H54 (cell line): ENCODE results near the gene PODN.

Experiments
- DNase-seq: peaks from one replicate; pipeline ENCODE4 v3.0.0; 2011; ENCODE audit warnings: low spot score, mixed read lengths; ENCODE audit not compliant: insufficient read length
- FAIRE-seq: peaks from 3 replicates; lab custom pipeline; 2011; peaks lifted over from hg19 to GRCh38; lab: Jason Lieb, UNC
- POLR2A ChIP-seq: IDR thresholded peaks from 2 replicates; pipeline ENCODE4 v1.6.1; 2011; ENCODE audit warnings: low read depth, mild to moderate bottlenecking, low read length

The PODN gene

GRCh38 chr1:53114090-53114489 lies 52.1 kb downstream of the PODN start:
- DNase-seq (no peak), FAIRE-seq (no peak)
- TF ChIP-seq POLR2A, result no peak

DNA sequence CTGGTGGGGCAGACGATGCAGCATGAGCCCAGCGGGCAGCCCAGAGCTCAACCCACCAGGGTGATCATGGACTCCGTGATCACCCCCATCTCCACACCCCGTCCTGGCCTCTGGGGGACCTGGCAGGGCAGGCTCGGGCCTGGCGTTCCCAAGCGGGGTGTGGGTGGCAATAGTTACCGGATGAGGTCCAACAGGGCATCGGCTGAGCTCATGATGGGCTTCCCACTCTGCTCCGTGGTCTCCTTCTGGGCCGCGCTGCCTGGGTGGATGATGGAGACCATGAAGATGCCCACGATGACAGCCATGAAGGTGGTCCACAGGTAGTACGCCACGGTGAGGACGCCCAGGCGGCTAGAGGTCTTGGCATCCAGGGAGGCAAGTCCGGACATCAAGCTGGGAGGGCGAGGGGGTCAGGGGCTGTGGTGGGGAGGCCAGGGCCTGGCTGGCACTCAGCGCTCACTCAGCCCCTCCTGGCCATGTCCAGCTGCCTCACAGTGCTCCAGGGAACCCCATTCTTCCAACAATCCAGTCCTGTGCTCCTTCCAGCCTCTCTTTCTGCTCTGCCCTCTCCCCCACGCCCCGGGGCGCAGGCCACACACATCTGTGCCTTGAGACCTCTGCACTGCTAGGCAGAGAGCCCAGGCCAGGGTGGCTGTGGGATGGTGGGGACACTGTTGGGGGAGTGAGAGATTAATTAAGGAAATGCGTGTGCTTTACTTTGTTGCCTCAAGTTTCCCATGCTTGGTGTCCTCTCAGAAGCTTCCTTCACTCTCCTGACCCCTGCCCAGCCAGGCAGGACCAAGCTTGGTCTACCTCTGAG lies 52.8 kb downstream of the PODN start:
- no peak for TF ChIP-seq POLR2A

GRCh38 chr1:53115403-53116306 lies 53.6 kb downstream of the PODN start:
- TF ChIP-seq POLR2A, result no peak
- no peak for FAIRE-seq
- DNase-seq, result no peak

More for the DNA sequence above, 52.8 kb downstream of the PODN start:
- DNase-seq (no peak), FAIRE-seq (no peak)

- no peak for TF ChIP-seq POLR2A
- DNase-seq (no peak), FAIRE-seq (no peak)
Measured at GRCh38 chr1:53116307-53116810, 54.3 kb downstream of the PODN start.

GRCh38 chr1:53116933-53117600 lies 55.1 kb downstream of the PODN start:
- FAIRE-seq, result no peak
- no peak for DNase-seq
- TF ChIP-seq POLR2A, result no peak

DNA sequence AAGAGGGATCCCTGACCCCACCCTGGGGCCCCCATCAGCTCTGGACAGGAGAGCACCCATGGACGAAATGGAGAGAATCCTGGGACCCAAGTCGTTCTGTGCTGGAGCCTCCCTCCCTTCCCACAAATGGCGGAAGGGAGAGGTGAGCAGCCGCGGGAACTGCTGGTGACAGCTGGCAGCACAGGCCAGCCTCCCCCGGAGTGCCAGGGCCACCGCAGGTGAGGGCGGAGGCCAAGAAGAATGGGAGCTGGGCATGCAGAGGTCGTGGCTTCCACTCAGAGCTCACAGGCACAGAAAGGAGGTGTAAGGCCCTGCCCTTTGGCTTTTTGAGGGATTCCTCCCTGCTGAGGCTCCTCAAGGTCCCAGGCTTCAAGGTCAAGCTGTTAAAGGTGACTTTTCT lies 55.8 kb downstream of the PODN start:
- TF ChIP-seq POLR2A, result no peak
- DNase-seq, result no peak
- FAIRE-seq, result no peak

DNA sequence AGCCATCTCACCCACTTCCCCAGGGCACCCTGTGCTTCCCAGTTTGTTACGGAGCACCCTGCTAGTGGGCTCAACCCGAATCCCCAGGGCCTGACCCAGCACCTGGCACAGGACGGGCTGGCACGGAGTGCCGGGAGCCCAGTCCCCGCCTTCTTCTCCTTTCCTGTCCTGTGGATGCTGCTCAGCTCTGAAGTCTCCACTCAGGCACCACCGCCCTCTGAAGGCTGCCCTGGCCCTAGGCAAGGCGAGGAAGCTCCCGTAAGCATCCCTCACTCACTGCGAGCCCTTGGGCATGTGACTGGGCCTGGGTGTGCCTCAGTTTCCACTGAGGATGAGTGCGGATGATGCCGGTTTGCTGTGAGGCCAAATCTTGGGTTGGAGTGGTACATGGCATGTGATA lies 58.6 kb downstream of the PODN start:
- FAIRE-seq, result no peak
- DNase-seq, result no peak
- no peak for TF ChIP-seq POLR2A

DNA sequence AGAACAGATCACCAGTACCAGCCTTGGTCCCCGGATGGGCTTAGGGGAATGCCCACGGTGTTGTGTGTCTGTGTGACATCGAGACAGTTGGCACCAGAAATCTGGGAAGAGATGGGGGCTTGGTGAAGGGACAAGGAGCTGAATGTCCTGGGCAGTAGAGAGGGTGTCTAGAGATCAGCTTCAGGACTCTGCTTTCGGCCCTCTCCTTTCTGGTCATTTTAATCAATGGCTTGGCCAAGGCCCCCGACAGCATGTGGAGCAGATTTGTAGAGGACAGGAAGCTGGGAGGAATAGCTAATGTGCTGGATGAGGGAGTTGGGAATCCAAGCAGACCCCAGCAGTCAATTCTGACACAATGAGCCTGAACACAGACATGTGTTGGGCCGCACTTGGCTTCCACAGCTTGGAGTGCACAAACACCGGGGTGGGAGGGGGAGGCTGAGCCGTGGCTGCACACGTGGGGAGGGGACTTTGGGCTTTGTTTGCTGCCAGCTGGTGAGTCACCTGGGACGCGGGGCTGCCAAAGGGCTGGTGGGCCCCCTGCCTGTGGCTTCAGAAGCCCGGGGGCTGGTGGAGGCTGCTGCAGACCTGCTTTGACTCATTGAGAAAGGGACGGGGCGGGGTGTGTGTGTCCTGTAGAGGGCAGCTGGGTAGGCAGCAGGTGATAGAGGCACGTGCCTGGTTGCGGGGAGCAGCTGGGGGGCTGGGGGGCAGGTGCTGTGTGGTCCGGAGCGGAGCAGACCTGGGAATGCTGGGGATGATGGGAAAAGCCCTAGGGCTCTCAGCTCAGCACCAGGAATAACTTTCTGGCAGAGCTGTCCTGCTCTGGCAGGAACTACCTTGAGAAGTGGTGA lies 59.5 kb downstream of the PODN start:
- DNase-seq (no peak), FAIRE-seq (no peak)
- TF ChIP-seq POLR2A, result no peak

GRCh38 chr1:53122201-53122885 lies 60.3 kb downstream of the PODN start:
- DNase-seq, result no peak
- no peak for FAIRE-seq
- no peak for TF ChIP-seq POLR2A

DNA sequence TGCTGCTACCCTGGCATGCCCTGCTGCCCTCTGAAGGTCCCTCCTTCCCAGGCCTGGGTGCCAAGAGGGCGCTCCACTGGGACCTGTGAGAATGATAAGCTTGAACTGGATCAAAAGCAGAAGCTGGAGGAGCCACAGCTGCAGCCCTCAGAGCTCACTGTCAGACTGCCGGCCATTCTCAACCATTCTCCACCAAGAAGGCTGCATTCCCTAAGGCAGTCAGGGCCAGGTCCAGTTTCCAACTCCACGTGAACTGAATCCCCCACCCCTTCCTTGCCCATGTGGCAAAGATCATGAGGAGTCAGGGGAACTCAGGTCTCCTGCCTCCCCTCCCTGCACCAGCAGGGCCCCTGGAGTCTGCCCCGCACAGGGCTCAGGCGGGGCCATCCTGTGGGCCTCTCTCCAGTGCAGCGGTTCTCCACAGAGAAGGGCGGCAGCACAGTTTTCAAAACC lies 61.0 kb downstream of the PODN start:
- FAIRE-seq (no peak), DNase-seq (no peak)
- no peak for TF ChIP-seq POLR2A

DNA sequence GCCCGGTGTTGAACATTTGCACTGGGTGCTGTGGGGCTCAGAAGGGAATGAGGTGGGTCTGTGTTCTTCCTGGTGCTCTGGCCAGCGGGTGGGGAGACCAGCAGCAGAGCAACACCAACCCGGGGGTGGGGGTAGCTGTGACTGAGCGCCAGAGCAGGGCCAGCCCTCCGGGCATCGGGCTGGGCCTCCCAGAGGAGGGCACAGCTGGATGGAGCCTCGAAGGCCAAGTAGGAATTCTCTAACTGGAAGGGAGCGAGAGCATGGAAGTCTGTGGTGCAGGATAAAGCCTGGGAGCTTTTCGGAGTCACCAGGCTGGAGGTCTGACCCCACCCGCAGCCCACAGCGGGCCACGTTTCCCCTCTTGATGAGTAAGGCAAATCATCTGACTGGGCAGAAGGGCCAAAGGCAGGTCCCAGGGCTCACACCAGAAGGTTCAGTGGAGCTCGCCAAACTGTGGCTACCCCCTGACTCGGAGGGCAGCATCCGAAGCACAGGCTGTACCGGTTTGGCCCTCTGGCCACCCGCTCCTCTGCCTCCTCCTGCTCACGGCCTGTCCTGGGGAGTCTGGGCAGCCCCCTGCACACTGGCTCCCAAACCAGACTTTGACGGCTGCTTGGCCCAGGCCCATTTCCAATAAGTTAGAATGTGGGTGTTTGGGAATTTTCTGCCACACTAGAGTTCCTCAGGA lies 61.6 kb downstream of the PODN start:
- FAIRE-seq (no peak), DNase-seq (no peak)
- TF ChIP-seq POLR2A, result no peak

- TF ChIP-seq POLR2A, result no peak
- FAIRE-seq, result no peak
- DNase-seq, result no peak
Measured at GRCh38 chr1:53125122-53125521, 63.1 kb downstream of the PODN start.
